Lower lobe of right lung (tissue), 2 donors: Measurements from ENCODE around the gene GMNC. TPM values are rescaled to one million over a fixed set of nuclear protein-coding genes. Genes with fewer than 3 reads are reported as not detected.

ENCODE experiments used
- ATAC-seq, 2 donors: fragments of 200-7000 bp; cut with Tn5 transposase; one replicate each; pipeline ENCODE4 v1.9.1; 2020 to 2022; ENCODE audit warnings: mild to moderate bottlenecking in 2 of 2, moderate library complexity in 2 of 2
- DNase-seq: peaks from one replicate; pipeline ENCODE4 v3.0.0-alpha.2; 2020
- H3K27ac ChIP-seq: fragments of 200-600 bp; one replicate; pipeline ENCODE4 v1.8.0; 2022
- H3K27me3 ChIP-seq: fragments of 200-600 bp; one replicate; pipeline ENCODE4 v1.8.0; 2022; ENCODE audit warnings: low read depth
- H3K36me3 ChIP-seq: fragments of 200-600 bp; one replicate; pipeline ENCODE4 v1.8.0; 2022; ENCODE audit warnings: mild to moderate bottlenecking
- H3K4me1 ChIP-seq: fragments of 200-600 bp; one replicate; pipeline ENCODE4 v1.8.0; 2022
- H3K4me3 ChIP-seq: fragments of 200-600 bp; one replicate; pipeline ENCODE4 v1.8.0; 2022; ENCODE audit warnings: mild to moderate bottlenecking
- H3K9me3 ChIP-seq: fragments of 200-600 bp; one replicate; pipeline ENCODE4 v1.8.0; 2022
- CTCF ChIP-seq: fragments of 200-600 bp; IDR thresholded peaks from one replicate; pipeline ENCODE4 v1.8.0; 2022; ENCODE audit warnings: antibody characterized with exemption, mild to moderate bottlenecking
- intact Hi-C: fragments of 100-400 bp; cut with DNase I; formaldehyde crosslinking; loops from one replicate; pipeline ENCODE4 v1.11.0; 2022
- long read RNA-seq: library from polyadenylated mRNA; unstranded; transcript quantifications from one replicate; pipeline ENCODE4 v2.0.0, GENCODE V29; 2021
- total RNA-seq: library from RNA; stranded (reverse); fragmentation: NEBNext Ultra II Directional; extraction: Animal tissue kit (Norgen Biotek cat#: 25700); gene quantifications from one replicate; pipeline ENCODE4 v1.2.1, GENCODE V29; 2021
- donor health status: DM: no; HTN: yes; CAD: no; lungs with severe emphysema.

GMNC gene
- not detected for total RNA-seq
- long read RNA-seq = 0 reads

GRCh38 chr3:190862209-190863118 is at the start of gene GMNC:
TSS of gene GMNC (minus strand) at chr3:190862694. CDS start at chr3:190862615, 79 bp downstream.
- Histone ChIP-seq H3K27me3 (peaks cover 12% of the 10 kb centered on the region), H3K27ac (peak within 1 kb of the TSS; percentile 53), H3K4me1 (no peaks in the 10 kb centered on the region), H3K36me3 (no peaks in the 10 kb centered on the region), H3K4me3 (peak within 1 kb of the TSS; percentile 61), H3K9me3 (no peaks in the 10 kb centered on the region)
- peak; percentile 88 for DNase-seq
- intact Hi-C loops = no loop called here
- no peak for TF ChIP-seq CTCF
- peak; percentile 96 to 98 for ATAC-seq

GRCh38 chr3:190911382-190911781 is 48.9 kb upstream of the GMNC start:
- no peaks in the 10 kb centered on the region for H3K9me3 ChIP-seq
- no peaks in the 10 kb centered on the region for H3K4me1 ChIP-seq
- no peak for DNase-seq
- no peak for TF ChIP-seq CTCF
- no peak overlapping the region for H3K27ac ChIP-seq
- H3K36me3 ChIP-seq = no peaks in the 10 kb centered on the region
- intact Hi-C loops = no loop called here
- H3K4me3 ChIP-seq = no peak overlapping the region
- ATAC-seq = no peak
- H3K27me3 ChIP-seq = no peaks in the 10 kb centered on the region

GRCh38 chr3:190909908-190910307 is 47.4 kb upstream of the GMNC start:
- H3K27ac ChIP-seq = no peak overlapping the region
- TF ChIP-seq CTCF = no peak

GRCh38 chr3:190903156-190903555 is 40.7 kb upstream of the GMNC start:
- DNase-seq (no peak), ATAC-seq (no peak)
- no peak overlapping the region for H3K4me3 ChIP-seq
- H3K27ac ChIP-seq = no peak overlapping the region
- intact Hi-C loops = no loop called here
- H3K36me3 ChIP-seq = no peaks in the 10 kb centered on the region
- no peaks in the 10 kb centered on the region for H3K4me1 ChIP-seq
- no peak for TF ChIP-seq CTCF
- H3K27me3 ChIP-seq = no peaks in the 10 kb centered on the region
- H3K9me3 ChIP-seq = no peaks in the 10 kb centered on the region

More at GRCh38 chr3:190909908-190910307, 47.4 kb upstream of the GMNC start:
- DNase-seq (no peak), ATAC-seq (no peak)
- Histone ChIP-seq H3K36me3 (no peaks in the 10 kb centered on the region), H3K9me3 (no peaks in the 10 kb centered on the region), H3K4me3 (no peak overlapping the region), H3K4me1 (no peaks in the 10 kb centered on the region), H3K27me3 (no peaks in the 10 kb centered on the region)
- intact Hi-C loops = no loop called here

GRCh38 chr3:190902292-190902691 is 39.8 kb upstream of the GMNC start:
- intact Hi-C loops = no loop called here
- no peak overlapping the region for H3K4me3 ChIP-seq
- no peak overlapping the region for H3K27ac ChIP-seq
- DNase-seq (no peak), ATAC-seq (no peak)
- H3K27me3 ChIP-seq = no peaks in the 10 kb centered on the region
- no peak for TF ChIP-seq CTCF
- H3K9me3 ChIP-seq = no peaks in the 10 kb centered on the region
- no peaks in the 10 kb centered on the region for H3K36me3 ChIP-seq
- no peaks in the 10 kb centered on the region for H3K4me1 ChIP-seq
